Measurements from ENCODE around the gene JMY.

- TF ChIP-seq CTCF (IDR thresholded peaks at IDR 0.05) (no peak), POLR2A (IDR thresholded peaks at IDR 0.05) (no peak), POLR2AphosphoS5 (IDR thresholded peaks at IDR 0.05; ENCODE audit: insufficient read depth in 1 of 2, low read depth in 1 of 2) (no peak)
Measured at GRCh38 chr5:79330071-79330470, 94.1 kb downstream of the JMY start.
